Stimulated activated CD4-positive, alpha-beta T cell treated with anti-CD3 and anti-CD28 coated beads, Interleukin-1b, Interleukin-23, amount 100 ng/mL, for 24 hours (primary cell): ENCODE data around the gene PSMC2.

ENCODE experiments used
- DNase-seq, 4 experiments: peaks; one replicate each; pipeline ENCODE4 v3.0.0-alpha.2; 2020; ENCODE audit warnings: low read depth in 4 of 4, low spot score in 1 of 4

PSMC2 gene

GRCh38 chr7:103347507-103348267 is at the start of gene PSMC2:
Gene PSMC2 (plus strand): TSS chr7:103347643. CDS start chr7:103347712, 69 bp downstream.
- DNase-seq: peak; percentile 52 to 68 (median 62)

GRCh38 chr7:103297837-103298179 is 49.6 kb upstream of the PSMC2 start:
- no peak for DNase-seq

- DNase-seq: no peak
These were observed 47.8 kb upstream of the PSMC2 start for GRCh38 chr7:103299660-103300059.

GRCh38 chr7:103301441-103301840 is 46.0 kb upstream of the PSMC2 start:
- DNase-seq: no peak

GRCh38 chr7:103307503-103308231 is 39.8 kb upstream of the PSMC2 start:
- DNase-seq: no peak

GRCh38 chr7:103314852-103315251 is 32.6 kb upstream of the PSMC2 start:
- DNase-seq: no peak

- no peak for DNase-seq
These were observed 31.0 kb upstream of the PSMC2 start for GRCh38 chr7:103316380-103316941.

GRCh38 chr7:103317009-103317408 is 30.4 kb upstream of the PSMC2 start:
- no peak for DNase-seq

GRCh38 chr7:103325744-103326143 is 21.7 kb upstream of the PSMC2 start:
- no peak for DNase-seq

GRCh38 chr7:103336761-103337160 is 10.7 kb upstream of the PSMC2 start:
- DNase-seq: no peak

GRCh38 chr7:103338864-103339263 is 8.6 kb upstream of the PSMC2 start:
- DNase-seq: no peak

GRCh38 chr7:103341466-103341865 is 6.0 kb upstream of the PSMC2 start:
- DNase-seq: no peak

- DNase-seq: no peak
These were observed 4.1 kb upstream of the PSMC2 start for GRCh38 chr7:103343332-103343731.

GRCh38 chr7:103343758-103344452 is 3.5 kb upstream of the PSMC2 start:
- peak in 2 of 4 experiments; percentile 4 to 14 for DNase-seq

GRCh38 chr7:103344453-103345149 is 2.8 kb upstream of the PSMC2 start, which contains the start of gene DNAJC2:
Gene DNAJC2 (minus strand): TSS chr7:103344767. CDS start chr7:103344622, 145 bp downstream.
- peak; percentile 58 to 82 (median 70) for DNase-seq

GRCh38 chr7:103346396-103346795 is 1.0 kb upstream of the PSMC2 start:
- no peak for DNase-seq

GRCh38 chr7:103348452-103348851 is 1.0 kb downstream of the PSMC2 start:
- DNase-seq: no peak

- no peak for DNase-seq
These were observed 1.5 kb downstream of the PSMC2 start for GRCh38 chr7:103348959-103349358.

- DNase-seq: no peak
These were observed 2.4 kb downstream of the PSMC2 start for GRCh38 chr7:103349805-103350204.

GRCh38 chr7:103369432-103369831 is 22.0 kb downstream of the PSMC2 start:
- DNase-seq: no peak
